Sigmoid colon (tissue), 4 donors: ENCODE results near the gene NT5M.

Experiments
- CTCF ChIP-seq, 4 experiments: fragments of 450-650 bp in 3 of 4; fragments of 200-600 bp in 1 of 4; IDR thresholded peaks; one replicate each; pipeline ENCODE4 v1.5.1; 2016 to 2019; ENCODE audit warnings: antibody characterized with exemption in 4 of 4, mild to moderate bottlenecking in 3 of 4, moderate library complexity in 2 of 4
- POLR2AphosphoS5 ChIP-seq, 4 donors: sonication (generic); formaldehyde crosslinking; IDR thresholded peaks; one replicate each; pipeline ENCODE4 v1.6.1; 2017; ENCODE audit warnings: antibody characterized with exemption in 4 of 4

- TF ChIP-seq CTCF (IDR thresholded peaks at IDR 0.05) (no peak), POLR2AphosphoS5 (IDR thresholded peaks at IDR 0.05) (no peak)
These were observed 60.6 kb downstream of the NT5M start for GRCh38 chr17:17363638-17364337.
